ENCODE results near the gene FAM217B. TPM values are rescaled to one million over a fixed set of nuclear protein-coding genes. Genes with fewer than 3 reads are reported as not detected.

FAM217B gene
- total and polyA plus RNA-seq, 2 donors (not counting 1 experiment from before 2014, with no cell fraction given): 3.5 to 6.3 TPM

GRCh38 chr20:59992526-59993084 is 52.4 kb downstream of the FAM217B start:
- Histone ChIP-seq H3K4me2 (ENCODE audit: extremely low read depth, insufficient read depth, low read length) (no peak overlapping the region), H3K4me3 (replicated peaks in 1 of 4; ENCODE audit: control extremely low read depth in 1 of 4, insufficient read depth in 1 of 4, low read depth in 3 of 4, low read length in 4 of 4) (no peak overlapping the region), H2AFZ (ENCODE audit: low read length) (no peak overlapping the region), H3K36me3 (ENCODE audit: control insufficient read depth, insufficient read depth, low read length) (no peaks in the 10 kb centered on the region), H3K9ac (ENCODE audit: insufficient read depth, low read length) (no peak overlapping the region), H3K27ac (ENCODE audit: insufficient read depth, low read length) (no peak overlapping the region), H4K20me1 (ENCODE audit: control insufficient read depth, extremely low read depth, insufficient read depth, low read length) (no peaks in the 10 kb centered on the region), H3K4me1 (ENCODE audit: control insufficient read depth, extremely low read depth, insufficient read depth, low read length) (no peaks in the 10 kb centered on the region), H3K9me3 (ENCODE audit: control insufficient read depth, insufficient read depth, low read depth, low read length) (no peaks in the 10 kb centered on the region), H3K27me3 (ENCODE audit: control insufficient read depth, insufficient read depth, low read length) (no peaks in the 10 kb centered on the region), H3K79me2 (ENCODE audit: control insufficient read depth, insufficient read depth, low read length) (no peaks in the 10 kb centered on the region)
- peak in 1 of 2 donors; percentile 31 for DNase-seq (ENCODE audit: low read depth in 2 of 2)
- TF ChIP-seq CTCF (conservative IDR thresholded peaks at IDR 0.05 in 1 of 2, IDR thresholded peaks at IDR 0.05 in 1 of 2; ENCODE audit: low read depth in 1 of 2, low read length in 2 of 2) (peak in 1 of 2 donors; percentile 29), EZH2 (IDR thresholded peaks at IDR 0.05; ENCODE audit: low read length, missing control alignments) (no peak)

GRCh38 chr20:59993736-59994430 is 53.7 kb downstream of the FAM217B start:
- Histone ChIP-seq H3K9ac (ENCODE audit: insufficient read depth, low read length) (no peak overlapping the region), H3K4me2 (ENCODE audit: extremely low read depth, insufficient read depth, low read length) (no peak overlapping the region), H3K27me3 (ENCODE audit: control insufficient read depth, insufficient read depth, low read length) (no peaks in the 10 kb centered on the region), H3K4me3 (replicated peaks in 1 of 4; ENCODE audit: control extremely low read depth in 1 of 4, insufficient read depth in 1 of 4, low read depth in 3 of 4, low read length in 4 of 4) (no peak overlapping the region), H3K79me2 (ENCODE audit: control insufficient read depth, insufficient read depth, low read length) (no peaks in the 10 kb centered on the region), H3K27ac (ENCODE audit: insufficient read depth, low read length) (no peak overlapping the region), H3K9me3 (ENCODE audit: control insufficient read depth, insufficient read depth, low read depth, low read length) (no peaks in the 10 kb centered on the region), H4K20me1 (ENCODE audit: control insufficient read depth, extremely low read depth, insufficient read depth, low read length) (no peaks in the 10 kb centered on the region), H3K4me1 (ENCODE audit: control insufficient read depth, extremely low read depth, insufficient read depth, low read length) (no peaks in the 10 kb centered on the region), H3K36me3 (ENCODE audit: control insufficient read depth, insufficient read depth, low read length) (no peaks in the 10 kb centered on the region), H2AFZ (ENCODE audit: low read length) (no peak overlapping the region)
- TF ChIP-seq EZH2 (IDR thresholded peaks at IDR 0.05; ENCODE audit: low read length, missing control alignments): no peak
- no peak for TF ChIP-seq CTCF (conservative IDR thresholded peaks at IDR 0.05 in 1 of 2, IDR thresholded peaks at IDR 0.05 in 1 of 2; ENCODE audit: low read depth in 1 of 2, low read length in 2 of 2)
- no peak for DNase-seq (ENCODE audit: low read depth in 2 of 2)

- Histone ChIP-seq H3K36me3 (ENCODE audit: control insufficient read depth, insufficient read depth, low read length) (no peaks in the 10 kb centered on the region), H3K9ac (ENCODE audit: insufficient read depth, low read length) (no peak overlapping the region), H3K4me3 (replicated peaks in 1 of 4; ENCODE audit: control extremely low read depth in 1 of 4, insufficient read depth in 1 of 4, low read depth in 3 of 4, low read length in 4 of 4) (no peak overlapping the region), H4K20me1 (ENCODE audit: control insufficient read depth, extremely low read depth, insufficient read depth, low read length) (no peaks in the 10 kb centered on the region), H3K4me2 (ENCODE audit: extremely low read depth, insufficient read depth, low read length) (no peak overlapping the region), H2AFZ (ENCODE audit: low read length) (no peak overlapping the region), H3K27me3 (ENCODE audit: control insufficient read depth, insufficient read depth, low read length) (no peaks in the 10 kb centered on the region), H3K27ac (ENCODE audit: insufficient read depth, low read length) (no peak overlapping the region), H3K9me3 (ENCODE audit: control insufficient read depth, insufficient read depth, low read depth, low read length) (no peaks in the 10 kb centered on the region), H3K79me2 (ENCODE audit: control insufficient read depth, insufficient read depth, low read length) (no peaks in the 10 kb centered on the region), H3K4me1 (ENCODE audit: control insufficient read depth, extremely low read depth, insufficient read depth, low read length) (no peaks in the 10 kb centered on the region)
- TF ChIP-seq EZH2 (IDR thresholded peaks at IDR 0.05; ENCODE audit: low read length, missing control alignments) (no peak), CTCF (conservative IDR thresholded peaks at IDR 0.05 in 1 of 2, IDR thresholded peaks at IDR 0.05 in 1 of 2; ENCODE audit: low read depth in 1 of 2, low read length in 2 of 2) (no peak)
- peak in 1 of 2 donors; percentile 18 for DNase-seq (ENCODE audit: low read depth in 2 of 2)
Measured at GRCh38 chr20:59994697-59995122, 54.5 kb downstream of the FAM217B start.

Data from fibroblast of lung (primary cell).